OCI-LY7 (cell line): ENCODE results near the gene TGFBI. TPM values are rescaled to one million over a fixed set of nuclear protein-coding genes. Genes with fewer than 3 reads are reported as not detected.
A peak's percentile ranks its signal among the peaks of the same experiment; 100 is the strongest.

Experiments
- BruUV-seq: library from RNA; stranded (reverse); fragments of 400-500 nt; replicated peaks from 2 replicates; lab custom pipeline; 2021; lab: Mats Ljungman, UMichigan
- CTCF ChIA-PET: fragments of 300-600 bp; sonication (Branson Sonifier 250); formaldehyde crosslinking; loops from one replicate; lab custom pipeline; 2022; ENCODE audit warnings: antibody characterized with exemption; ENCODE audit not compliant: unreplicated experiment; lab: Charles Lee
- POLR2A ChIA-PET: fragments of 300-600 bp; sonication (Branson Sonifier 250); formaldehyde crosslinking; loops from one replicate; lab custom pipeline; 2022; ENCODE audit warnings: antibody characterized with exemption; lab: Charles Lee
- DNase-seq: peaks from one replicate; pipeline ENCODE4 v3.0.0-alpha.2; 2015; ENCODE audit warnings: low spot score
- H2AFZ ChIP-seq: fragments of 200-600 bp; sonication (generic), shearing (Covaris generic); 2 replicates; pipeline ENCODE4 v1.6.1; 2014; ENCODE audit warnings: mild to moderate bottlenecking, antibody characterized with exemption, low read length, moderate library complexity
- H3K27ac ChIP-seq: fragments of 200-600 bp; sonication (generic); 2 replicates; pipeline ENCODE4 v1.5.1; 2014; ENCODE audit warnings: mixed run types, low read depth, mild to moderate bottlenecking, moderate library complexity, low read length, inconsistent platforms; ENCODE audit not compliant: poor library complexity, severe bottlenecking
- H3K36me3 ChIP-seq: fragments of 200-600 bp; sonication (generic); 2 replicates; pipeline ENCODE4 v1.6.1; 2014; ENCODE audit warnings: mild to moderate bottlenecking, antibody characterized with exemption, low read length, moderate library complexity, mixed read lengths; ENCODE audit not compliant: insufficient read depth
- H3K4me1 ChIP-seq: fragments of 200-600 bp; sonication (generic); 2 replicates; pipeline ENCODE4 v1.5.1; 2014; ENCODE audit warnings: mild to moderate bottlenecking, low read length; ENCODE audit not compliant: insufficient read depth, poor library complexity, severe bottlenecking
- H3K4me2 ChIP-seq: fragments of 200-600 bp; sonication (generic); 2 replicates; pipeline ENCODE4 v1.6.1; 2014; ENCODE audit warnings: mild to moderate bottlenecking, low read length
- H3K4me3 ChIP-seq: fragments of 200-600 bp; sonication (generic); 2 replicates; pipeline ENCODE4 v1.5.1; 2014; ENCODE audit warnings: mild to moderate bottlenecking, low read depth, low read length; ENCODE audit not compliant: poor library complexity, severe bottlenecking
- H3K79me2 ChIP-seq: fragments of 200-600 bp; sonication (generic); 2 replicates; pipeline ENCODE4 v1.6.1; 2016; ENCODE audit warnings: low read depth, mild to moderate bottlenecking, low read length, moderate library complexity, mixed read lengths; ENCODE audit not compliant: insufficient read depth
- H3K9me2 ChIP-seq: fragments of 200-600 bp; sonication (generic); 2 replicates; pipeline ENCODE4 v1.6.1; 2016; ENCODE audit warnings: mild to moderate bottlenecking, low read length, mixed read lengths; ENCODE audit not compliant: insufficient read depth
- H3K9me3 ChIP-seq: fragments of 200-600 bp; sonication (generic); 2 replicates; pipeline ENCODE4 v1.6.1; 2014; ENCODE audit warnings: mild to moderate bottlenecking, mixed run types, low read length, mixed read lengths
- H4K20me1 ChIP-seq: fragments of 200-600 bp; sonication (generic); 2 replicates; pipeline ENCODE4 v1.6.1; 2014; ENCODE audit warnings: mild to moderate bottlenecking, antibody characterized with exemption, low read length, moderate library complexity, mixed read lengths; ENCODE audit not compliant: insufficient read depth
- EZH2phosphoT487 ChIP-seq: fragments of 200-600 bp; sonication (generic); IDR thresholded peaks from 2 replicates; pipeline ENCODE4 v1.6.1; 2018; ENCODE audit warnings: low read depth, borderline replicate concordance, mild to moderate bottlenecking, mixed run types, antibody characterized with exemption, low read length, moderate library complexity, mixed read lengths
- intact Hi-C: fragments of 100-400 bp; cut with micrococcal nuclease; formaldehyde crosslinking; loops from one replicate; pipeline ENCODE4 v1.10.0; 2022; ENCODE audit not compliant: unreplicated experiment
- total RNA-seq, 2 experiments: library from RNA; depleted of rRNA in 1 of 2; stranded (reverse); fragments of >200 nt in 1 of 2; shearing (Covaris generic) in 1 of 2; gene quantifications; 2 replicates each; pipeline ENCODE4 v1.2.3, GENCODE V29; 2014 to 2022
- TF ChIP-seq, protein P1 (sequence below): fragments of 200-600 bp; sonication (generic); conservative IDR thresholded peaks from 2 replicates; pipeline ENCODE4 v1.5.1; 2014; ENCODE audit warnings: mild to moderate bottlenecking, antibody characterized with exemption, low read length, moderate library complexity, mixed read lengths

Gene TGFBI
- total RNA-seq, 2 experiments from 2014 or later, result not detected

DNA sequence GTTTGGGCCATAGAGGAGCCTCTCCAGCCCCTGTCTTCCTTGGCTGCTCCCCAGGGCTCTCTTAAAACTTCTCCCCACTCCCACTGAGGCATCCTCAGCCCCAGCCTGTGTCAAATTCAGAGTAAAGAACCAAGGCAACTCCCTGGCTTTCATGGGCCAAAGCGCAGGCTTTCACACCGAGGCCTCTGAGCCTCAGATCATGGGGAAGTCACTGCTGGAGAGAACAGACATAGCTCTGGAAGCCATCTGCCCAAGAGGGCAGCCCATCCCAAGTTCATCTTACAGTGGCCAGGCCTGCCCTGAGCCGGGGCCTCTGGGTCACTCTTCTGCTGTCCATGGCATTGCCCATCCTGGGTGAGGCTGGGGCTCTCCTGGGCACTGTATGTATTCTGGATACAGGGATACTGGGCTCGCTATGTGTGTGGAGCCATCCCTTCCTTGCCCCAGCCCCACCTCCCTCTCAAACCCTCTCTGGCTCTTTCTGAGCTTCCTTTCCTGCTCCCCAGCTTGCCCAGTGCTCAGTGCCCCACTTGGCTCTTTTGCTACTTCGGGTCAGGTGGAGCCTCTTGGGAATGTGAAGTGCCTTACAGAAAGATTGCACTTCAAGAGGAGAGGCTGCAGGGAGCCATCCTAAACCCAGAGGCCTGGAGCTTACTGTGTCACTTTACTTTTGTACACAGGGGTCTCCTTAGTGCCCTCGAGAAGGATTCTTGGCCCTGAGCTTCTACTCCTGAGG lies 33.0 kb downstream of the TGFBI start:
- Histone ChIP-seq H3K36me3 (no peaks in the 10 kb centered on the region), H3K9me2 (no peaks in the 10 kb centered on the region), H3K27ac (no peak overlapping the region), H3K4me3 (no peak overlapping the region), H2AFZ (peak overlapping the region; percentile 34; the same call in 1 of the 2 replicates), H3K9me3 (no peaks in the 10 kb centered on the region), H3K4me2 (no peak overlapping the region), H3K79me2 (no peaks in the 10 kb centered on the region), H4K20me1 (no peaks in the 10 kb centered on the region), H3K4me1 (peaks cover 18% of the 10 kb centered on the region)
- no peak for DNase-seq
- intact Hi-C loops, result loop anchor here (1.0 kb wide), 5 partner anchors 84 to 174 kb away; no protein-coding TSS in a partner anchor
- BruUV-seq, result no TSS peak
- no peak for TF ChIP-seq EZH2phosphoT487
- TF ChIP-seq, protein P1, sequence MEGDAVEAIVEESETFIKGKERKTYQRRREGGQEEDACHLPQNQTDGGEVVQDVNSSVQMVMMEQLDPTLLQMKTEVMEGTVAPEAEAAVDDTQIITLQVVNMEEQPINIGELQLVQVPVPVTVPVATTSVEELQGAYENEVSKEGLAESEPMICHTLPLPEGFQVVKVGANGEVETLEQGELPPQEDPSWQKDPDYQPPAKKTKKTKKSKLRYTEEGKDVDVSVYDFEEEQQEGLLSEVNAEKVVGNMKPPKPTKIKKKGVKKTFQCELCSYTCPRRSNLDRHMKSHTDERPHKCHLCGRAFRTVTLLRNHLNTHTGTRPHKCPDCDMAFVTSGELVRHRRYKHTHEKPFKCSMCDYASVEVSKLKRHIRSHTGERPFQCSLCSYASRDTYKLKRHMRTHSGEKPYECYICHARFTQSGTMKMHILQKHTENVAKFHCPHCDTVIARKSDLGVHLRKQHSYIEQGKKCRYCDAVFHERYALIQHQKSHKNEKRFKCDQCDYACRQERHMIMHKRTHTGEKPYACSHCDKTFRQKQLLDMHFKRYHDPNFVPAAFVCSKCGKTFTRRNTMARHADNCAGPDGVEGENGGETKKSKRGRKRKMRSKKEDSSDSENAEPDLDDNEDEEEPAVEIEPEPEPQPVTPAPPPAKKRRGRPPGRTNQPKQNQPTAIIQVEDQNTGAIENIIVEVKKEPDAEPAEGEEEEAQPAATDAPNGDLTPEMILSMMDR, result no peak
- ChIA-PET CTCF (interaction anchor here (0.7 kb wide), 1 partner anchor 119 kb away, joined by 3 read pairs; no protein-coding TSS in a partner anchor), POLR2A (interaction anchor here (0.6 kb wide), 1 partner anchor 77 kb away, joined by 3 read pairs; no protein-coding TSS in a partner anchor)

DNA sequence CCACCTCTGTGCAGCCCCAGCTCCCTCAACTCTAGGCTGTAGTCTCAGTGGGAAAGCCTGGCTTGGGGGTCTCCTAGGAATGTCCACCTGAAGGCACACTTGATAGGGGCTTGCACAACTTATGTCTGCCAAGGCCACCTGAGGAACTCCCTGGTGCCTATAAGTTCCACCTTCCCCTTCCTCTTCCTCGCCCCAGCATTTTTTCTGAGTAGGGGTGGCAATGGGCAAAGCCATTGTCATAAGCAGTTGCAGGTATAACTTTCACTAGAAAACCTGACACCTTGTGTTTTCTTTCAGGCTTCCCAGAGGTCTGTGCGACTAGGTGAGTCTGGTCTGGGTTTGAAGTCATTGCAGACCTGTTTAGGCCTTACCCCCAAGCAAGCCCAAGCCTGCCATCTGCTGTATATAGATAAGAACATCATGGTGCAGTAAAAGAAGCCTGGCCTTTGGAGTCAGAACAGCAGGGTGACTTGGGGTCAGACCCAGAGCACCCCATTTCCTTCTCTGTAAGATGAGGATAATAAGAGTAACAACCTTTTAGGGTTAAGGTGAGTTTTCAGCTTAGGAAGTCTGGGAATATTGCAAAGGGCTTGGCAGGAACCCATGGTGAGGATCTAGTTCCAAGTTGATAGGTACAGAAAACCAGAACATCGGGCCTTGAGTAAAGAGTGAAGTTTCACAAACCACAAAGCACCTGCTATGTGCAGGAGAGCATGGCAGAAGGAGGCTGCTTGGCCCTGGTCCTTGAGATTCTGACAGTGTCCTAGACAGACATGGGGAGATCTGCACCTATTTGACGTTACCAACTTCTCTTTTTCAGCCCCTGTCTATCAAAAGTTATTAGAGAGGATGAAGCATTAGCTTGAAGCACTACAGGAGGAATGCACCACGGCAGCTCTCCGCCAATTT lies 33.8 kb downstream of the TGFBI start:
- no peak overlapping the region for H3K4me3 ChIP-seq
- no peaks in the 10 kb centered on the region for H3K79me2 ChIP-seq
- TF ChIP-seq EZH2phosphoT487, result no peak
- TF ChIP-seq, protein P1, result peak; percentile 98
- no peaks in the 10 kb centered on the region for H3K36me3 ChIP-seq
- no peak overlapping the region for H3K27ac ChIP-seq
- H3K9me3 ChIP-seq, result no peaks in the 10 kb centered on the region
- H3K9me2 ChIP-seq, result no peaks in the 10 kb centered on the region
- H3K4me2 ChIP-seq, result peak overlapping the region; percentile 28
- DNase-seq, result peak; percentile 89
- BruUV-seq, result no TSS peak
- peaks cover 18% of the 10 kb centered on the region for H3K4me1 ChIP-seq
- intact Hi-C loops, result loop anchor here (1.0 kb wide), 5 partner anchors 85 to 175 kb away; no protein-coding TSS in a partner anchor
- ChIA-PET POLR2A (interaction anchor here (0.6 to 1.0 kb wide), 3 partner anchors 77 to 115 kb away, joined by 3 read pairs; no protein-coding TSS in a partner anchor), CTCF (interaction anchor here (0.6 to 1.0 kb wide), 3 partner anchors 12 to 120 kb away, joined by 3 to 4 read pairs (median 3); no protein-coding TSS in a partner anchor)
- peak overlapping the region; percentile 34; the same call in 1 of the 2 replicates for H2AFZ ChIP-seq
- no peaks in the 10 kb centered on the region for H4K20me1 ChIP-seq
